Measurements from ENCODE around the gene GNG4. TPM values are rescaled to one million over a fixed set of nuclear protein-coding genes. Genes with fewer than 3 reads are reported as not detected.

GNG4 gene
- total and polyA plus RNA-seq, 11 donors = 0.06 to 0.07 TPM; not detected in 9

GRCh38 chr1:235511470-235512240, 137.9 kb downstream of the GNG4 start:
- 68 to 74% (median 74%) methylated on average over 13 of the region's 13 CpGs for WGBS, 4 donors
- H3K36me3 ChIP-seq = no peaks in the 10 kb centered on the region
- H3K4me1 ChIP-seq = no peaks in the 10 kb centered on the region
- intact Hi-C loops (cut with DNase I) = loop anchor here in 9 of 10 donors (2.0 to 10.0 kb wide), 6 partner anchors 271 to 463 kb away; no protein-coding TSS in a partner anchor
- no peak overlapping the region for H3K4me3 ChIP-seq
- no peak for TF ChIP-seq POLR2A (IDR thresholded peaks at IDR 0.05)
- no peak for TF ChIP-seq CTCF (IDR thresholded peaks at IDR 0.05)
- ATAC-seq (no peak), DNase-seq (no peak)
- H3K27me3 ChIP-seq = no peaks in the 10 kb centered on the region
- H3K9me3 ChIP-seq = no peaks in the 10 kb centered on the region
- no peak overlapping the region for H3K27ac ChIP-seq

DNA sequence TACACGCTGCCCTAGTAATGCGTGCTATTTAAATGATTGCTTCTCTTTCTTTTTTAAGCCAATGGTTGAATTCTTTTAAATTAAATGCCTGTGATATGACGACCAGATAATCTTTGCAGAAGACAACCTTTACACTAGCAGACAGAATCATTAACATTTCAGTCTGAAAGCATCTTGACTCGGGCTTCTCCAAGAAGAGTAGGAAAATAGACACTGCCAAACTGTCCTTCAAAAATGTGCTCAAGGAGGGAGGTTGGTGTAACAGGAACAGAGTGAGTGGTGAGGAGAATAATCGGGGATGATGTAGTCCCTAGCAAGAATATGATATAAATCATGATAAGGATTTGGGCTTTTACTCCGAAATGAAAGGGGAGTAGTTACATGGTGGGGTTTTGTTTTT, 138.8 kb downstream of the GNG4 start:
- Histone ChIP-seq H3K36me3 (no peaks in the 10 kb centered on the region), H3K4me3 (no peak overlapping the region), H3K27me3 (no peaks in the 10 kb centered on the region), H3K27ac (no peak overlapping the region), H3K4me1 (peaks cover 0 to 5% (median 0%) of the 10 kb centered on the region in 12 donors), H3K9me3 (no peaks in the 10 kb centered on the region)
- DNase-seq (no peak), ATAC-seq (no peak)
- 81 to 84% (median 83%) methylated on average over 6 of the region's 6 CpGs for WGBS, 4 donors
- intact Hi-C loops (cut with DNase I) = loop anchor here in 9 of 10 donors (5.0 to 10.0 kb wide), 5 partner anchors 271 to 464 kb away; no protein-coding TSS in a partner anchor
- TF ChIP-seq CTCF (IDR thresholded peaks at IDR 0.05) (no peak), POLR2A (IDR thresholded peaks at IDR 0.05) (no peak)

GRCh38 chr1:235507623-235508022, 142.0 kb downstream of the GNG4 start:
- TF ChIP-seq POLR2A (IDR thresholded peaks at IDR 0.05) (no peak), CTCF (IDR thresholded peaks at IDR 0.05) (no peak)
- intact Hi-C loops (cut with DNase I) = loop anchor here in 3 of 10 donors (10.0 kb wide), 4 partner anchors 357 to 777 kb away; partner anchors contain the start of genes LYST (in 2 of the 3), ERO1B (in 1 of the 3) and NID1 (in 1 of the 3)
- H3K36me3 ChIP-seq = no peaks in the 10 kb centered on the region

DNA sequence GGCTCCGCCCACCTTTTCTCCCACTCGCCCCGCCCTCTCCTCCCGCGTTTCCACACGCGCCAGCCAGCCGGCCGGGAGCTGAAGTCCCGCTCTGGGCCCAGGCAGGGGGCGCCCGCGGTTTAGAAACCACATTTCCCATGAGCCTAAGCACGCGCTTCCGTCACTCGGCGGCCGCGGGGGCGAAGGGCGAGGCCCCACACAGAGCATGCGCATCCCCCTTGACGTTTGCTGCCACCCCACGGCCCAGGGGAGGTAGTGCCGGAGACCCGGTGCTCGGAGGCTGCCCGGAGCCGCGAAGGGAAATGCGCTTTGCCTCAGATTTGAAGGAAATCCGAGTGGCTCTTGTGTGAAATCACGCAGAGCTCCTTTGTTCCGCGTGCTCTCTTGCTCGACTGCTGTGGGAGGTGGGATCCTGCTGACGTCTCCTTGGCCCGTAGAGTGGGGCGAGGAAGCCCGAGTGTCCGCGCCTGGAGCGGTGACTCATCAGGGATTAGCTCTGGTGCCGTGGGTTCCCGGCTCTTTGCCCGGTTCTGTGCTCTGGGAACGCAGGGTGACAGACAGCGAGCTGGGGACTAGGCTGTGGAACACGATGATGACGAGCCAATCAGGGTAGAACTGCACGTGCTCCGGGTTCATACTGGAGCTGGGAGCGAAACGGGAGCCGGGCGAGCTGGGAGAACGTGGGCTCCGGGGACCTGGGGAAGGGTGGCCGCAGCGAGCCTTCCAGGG, 144.9 kb downstream of the GNG4 start:
- whole genome bisulfite sequencing, 4 donors = 0 to 1% (median 0%) methylated on average over 41 to 61 of the region's 61 CpGs

More at GRCh38 chr1:235507623-235508022, 142.0 kb downstream of the GNG4 start:
- H3K27me3 ChIP-seq = no peaks in the 10 kb centered on the region
- WGBS, 4 donors = 80 to 81% (median 81%) methylated on average over 3 of the region's 3 CpGs
- no peak overlapping the region for H3K27ac ChIP-seq
- ATAC-seq (no peak), DNase-seq (no peak)
- no peaks in the 10 kb centered on the region for H3K9me3 ChIP-seq
- peaks cover 0 to 16% (median 5%) of the 10 kb centered on the region in 12 donors for H3K4me1 ChIP-seq
- no peak overlapping the region for H3K4me3 ChIP-seq

More for the DNA sequence above, 144.9 kb downstream of the GNG4 start:
- intact Hi-C loops (cut with DNase I) = loop anchor here in 4 of 10 donors (5.0 to 10.0 kb wide), 5 partner anchors 177 to 780 kb away; partner anchors contain the start of genes LYST (in 2 of the 4), ARID4B (in 1 of the 4), ERO1B (in 1 of the 4) and GGPS1 (in 1 of the 4)
- DNase-seq (peak; percentile 99 to 100 (median 99)), ATAC-seq (peak; percentile 94 to 96 (median 94))
- TF ChIP-seq CTCF (IDR thresholded peaks at IDR 0.05) (peak; percentile 80 to 100 (median 92)), POLR2A (IDR thresholded peaks at IDR 0.05) (peak; percentile 6 to 61)
- Histone ChIP-seq H3K4me1 (peaks cover 0 to 32% (median 16%) of the 10 kb centered on the region in 12 donors), H3K4me3 (peak overlapping the region; percentile 58 to 96 (median 83)), H3K36me3 (no peaks in the 10 kb centered on the region), H3K27me3 (no peaks in the 10 kb centered on the region), H3K9me3 (no peaks in the 10 kb centered on the region), H3K27ac (peak overlapping the region; percentile 92 to 99 (median 98))

Data from heart left ventricle (tissue), 16 donors.